Measurements from ENCODE around the gene PRKD1.

Gene PRKD1

DNA sequence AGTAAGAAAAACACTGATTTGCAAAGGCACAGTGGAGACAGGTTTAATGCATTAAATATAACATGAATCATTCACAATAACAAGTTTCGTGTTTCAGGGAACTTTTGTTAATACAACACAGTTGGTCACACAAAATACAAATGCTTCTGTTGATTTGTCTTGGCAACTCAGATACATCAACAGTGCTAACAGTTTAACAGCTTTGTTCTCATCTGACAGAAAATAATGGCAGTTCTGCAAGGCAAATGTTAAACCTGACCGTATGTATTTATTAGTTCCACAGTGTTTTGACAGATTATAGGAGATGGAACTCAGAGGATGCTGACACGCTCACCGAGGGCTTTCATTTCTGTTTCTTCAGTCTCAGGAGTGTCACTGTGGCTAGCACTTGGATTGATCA is 350.7 kb downstream of the PRKD1 start:
- H3K4me1 ChIP-seq (ENCODE audit: insufficient read depth, low read length, poor library complexity, severe bottlenecking): no peaks in the 10 kb centered on the region
- no peaks in the 10 kb centered on the region for H3K9me3 ChIP-seq (ENCODE audit: insufficient read depth, low read depth, low read length)
- H3K36me3 ChIP-seq (ENCODE audit: insufficient read depth, low read length): no peaks in the 10 kb centered on the region
- no peaks in the 10 kb centered on the region for H3F3A ChIP-seq (ENCODE audit: low read depth)
- H4K20me1 ChIP-seq (ENCODE audit: insufficient read depth, low read length, poor library complexity, severe bottlenecking): no peaks in the 10 kb centered on the region
- H3K79me2 ChIP-seq (ENCODE audit: insufficient read depth, low read length): no peaks in the 10 kb centered on the region
- H3K4me3 ChIP-seq (ENCODE audit: low read length, poor library complexity, severe bottlenecking): no peak overlapping the region
- no peak for TF ChIP-seq EZH2phosphoT487 (IDR thresholded peaks at IDR 0.05; ENCODE audit: borderline replicate concordance)
- TF ChIP-seq, protein P1, sequence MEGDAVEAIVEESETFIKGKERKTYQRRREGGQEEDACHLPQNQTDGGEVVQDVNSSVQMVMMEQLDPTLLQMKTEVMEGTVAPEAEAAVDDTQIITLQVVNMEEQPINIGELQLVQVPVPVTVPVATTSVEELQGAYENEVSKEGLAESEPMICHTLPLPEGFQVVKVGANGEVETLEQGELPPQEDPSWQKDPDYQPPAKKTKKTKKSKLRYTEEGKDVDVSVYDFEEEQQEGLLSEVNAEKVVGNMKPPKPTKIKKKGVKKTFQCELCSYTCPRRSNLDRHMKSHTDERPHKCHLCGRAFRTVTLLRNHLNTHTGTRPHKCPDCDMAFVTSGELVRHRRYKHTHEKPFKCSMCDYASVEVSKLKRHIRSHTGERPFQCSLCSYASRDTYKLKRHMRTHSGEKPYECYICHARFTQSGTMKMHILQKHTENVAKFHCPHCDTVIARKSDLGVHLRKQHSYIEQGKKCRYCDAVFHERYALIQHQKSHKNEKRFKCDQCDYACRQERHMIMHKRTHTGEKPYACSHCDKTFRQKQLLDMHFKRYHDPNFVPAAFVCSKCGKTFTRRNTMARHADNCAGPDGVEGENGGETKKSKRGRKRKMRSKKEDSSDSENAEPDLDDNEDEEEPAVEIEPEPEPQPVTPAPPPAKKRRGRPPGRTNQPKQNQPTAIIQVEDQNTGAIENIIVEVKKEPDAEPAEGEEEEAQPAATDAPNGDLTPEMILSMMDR (conservative IDR thresholded peaks at IDR 0.05; ENCODE audit: low read length): no peak
- H3K9ac ChIP-seq (ENCODE audit: low read depth, low read length, poor library complexity, severe bottlenecking): no peak overlapping the region
- H3K27me3 ChIP-seq (ENCODE audit: insufficient read depth, low read length, poor library complexity, severe bottlenecking): no peaks in the 10 kb centered on the region
- H3K9me2 ChIP-seq (replicated peaks; ENCODE audit: low read depth, low read length): no peaks in the 10 kb centered on the region
- no peak overlapping the region for H2AFZ ChIP-seq (ENCODE audit: low read length)
- no peak overlapping the region for H3K4me2 ChIP-seq (ENCODE audit: low read depth, low read length, poor library complexity, severe bottlenecking)

DNA sequence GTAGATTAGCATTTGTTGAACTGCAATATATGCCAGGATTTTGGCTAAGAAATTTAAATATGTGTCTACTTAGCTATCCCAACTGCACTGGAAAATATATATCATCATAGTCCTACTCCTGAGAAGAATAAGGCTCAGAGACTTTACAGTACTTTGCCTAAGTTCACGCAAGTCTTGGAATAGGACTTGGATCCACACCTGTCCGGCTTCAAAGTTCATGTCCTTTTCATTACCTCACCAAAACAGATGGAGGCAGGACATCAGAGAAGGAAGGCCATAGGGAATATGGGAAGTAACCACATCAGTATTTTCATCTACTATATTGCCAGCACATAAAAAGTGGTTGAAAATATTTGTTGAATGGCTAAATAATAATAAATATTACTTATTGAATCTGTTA is 358.5 kb downstream of the PRKD1 start:
- Histone ChIP-seq H3K4me1 (ENCODE audit: insufficient read depth, low read length, poor library complexity, severe bottlenecking) (no peaks in the 10 kb centered on the region), H3K79me2 (ENCODE audit: insufficient read depth, low read length) (no peaks in the 10 kb centered on the region), H2AFZ (ENCODE audit: low read length) (no peak overlapping the region), H4K20me1 (ENCODE audit: insufficient read depth, low read length, poor library complexity, severe bottlenecking) (no peaks in the 10 kb centered on the region), H3K9me2 (replicated peaks; ENCODE audit: low read depth, low read length) (no peaks in the 10 kb centered on the region), H3K9me3 (ENCODE audit: insufficient read depth, low read depth, low read length) (peaks cover 8% of the 10 kb centered on the region; the same call in 1 of the 2 replicates), H3K4me3 (ENCODE audit: low read length, poor library complexity, severe bottlenecking) (no peak overlapping the region), H3K4me2 (ENCODE audit: low read depth, low read length, poor library complexity, severe bottlenecking) (no peak overlapping the region), H3K36me3 (ENCODE audit: insufficient read depth, low read length) (no peaks in the 10 kb centered on the region), H3K9ac (ENCODE audit: low read depth, low read length, poor library complexity, severe bottlenecking) (no peak overlapping the region), H3F3A (ENCODE audit: low read depth) (no peaks in the 10 kb centered on the region), H3K27me3 (ENCODE audit: insufficient read depth, low read length, poor library complexity, severe bottlenecking) (no peaks in the 10 kb centered on the region)
- TF ChIP-seq, protein P1 (conservative IDR thresholded peaks at IDR 0.05; ENCODE audit: low read length): no peak
- TF ChIP-seq EZH2phosphoT487 (IDR thresholded peaks at IDR 0.05; ENCODE audit: borderline replicate concordance): no peak

DNA sequence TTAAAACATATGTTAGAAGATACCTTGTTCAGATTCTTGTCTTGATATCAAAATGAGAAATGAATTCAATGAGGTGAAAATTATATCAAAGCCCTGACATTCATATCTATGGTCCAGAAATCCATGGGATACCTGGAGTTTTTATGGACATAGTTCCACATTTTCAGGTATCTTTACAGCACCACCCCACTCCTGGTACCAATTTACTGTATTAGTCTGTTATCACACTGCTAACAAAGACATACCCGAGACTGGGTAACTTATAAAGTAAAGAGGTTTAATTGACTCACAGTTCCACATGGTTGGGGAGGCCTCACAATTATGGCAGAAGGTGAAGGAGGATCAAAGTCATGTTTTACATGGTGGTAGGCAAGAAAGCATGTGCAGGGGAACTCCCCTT is 361.5 kb downstream of the PRKD1 start:
- no peaks in the 10 kb centered on the region for H3K9me2 ChIP-seq (replicated peaks; ENCODE audit: low read depth, low read length)
- no peak overlapping the region for H3K4me2 ChIP-seq (ENCODE audit: low read depth, low read length, poor library complexity, severe bottlenecking)
- H3F3A ChIP-seq (ENCODE audit: low read depth): no peaks in the 10 kb centered on the region
- no peaks in the 10 kb centered on the region for H3K36me3 ChIP-seq (ENCODE audit: insufficient read depth, low read length)
- no peaks in the 10 kb centered on the region for H3K27me3 ChIP-seq (ENCODE audit: insufficient read depth, low read length, poor library complexity, severe bottlenecking)
- no peaks in the 10 kb centered on the region for H3K4me1 ChIP-seq (ENCODE audit: insufficient read depth, low read length, poor library complexity, severe bottlenecking)
- no peak overlapping the region for H3K4me3 ChIP-seq (ENCODE audit: low read length, poor library complexity, severe bottlenecking)
- H2AFZ ChIP-seq (ENCODE audit: low read length): no peak overlapping the region
- no peak overlapping the region for H3K9ac ChIP-seq (ENCODE audit: low read depth, low read length, poor library complexity, severe bottlenecking)
- TF ChIP-seq, protein P1 (conservative IDR thresholded peaks at IDR 0.05; ENCODE audit: low read length): no peak
- TF ChIP-seq EZH2phosphoT487 (IDR thresholded peaks at IDR 0.05; ENCODE audit: borderline replicate concordance): no peak
- H3K9me3 ChIP-seq (ENCODE audit: insufficient read depth, low read depth, low read length): peaks cover 8% of the 10 kb centered on the region; the same call in 1 of the 2 replicates
- H3K79me2 ChIP-seq (ENCODE audit: insufficient read depth, low read length): no peaks in the 10 kb centered on the region
- no peaks in the 10 kb centered on the region for H4K20me1 ChIP-seq (ENCODE audit: insufficient read depth, low read length, poor library complexity, severe bottlenecking)
